ENCODE measurements around the gene EIF2B5.

Gene EIF2B5

DNA sequence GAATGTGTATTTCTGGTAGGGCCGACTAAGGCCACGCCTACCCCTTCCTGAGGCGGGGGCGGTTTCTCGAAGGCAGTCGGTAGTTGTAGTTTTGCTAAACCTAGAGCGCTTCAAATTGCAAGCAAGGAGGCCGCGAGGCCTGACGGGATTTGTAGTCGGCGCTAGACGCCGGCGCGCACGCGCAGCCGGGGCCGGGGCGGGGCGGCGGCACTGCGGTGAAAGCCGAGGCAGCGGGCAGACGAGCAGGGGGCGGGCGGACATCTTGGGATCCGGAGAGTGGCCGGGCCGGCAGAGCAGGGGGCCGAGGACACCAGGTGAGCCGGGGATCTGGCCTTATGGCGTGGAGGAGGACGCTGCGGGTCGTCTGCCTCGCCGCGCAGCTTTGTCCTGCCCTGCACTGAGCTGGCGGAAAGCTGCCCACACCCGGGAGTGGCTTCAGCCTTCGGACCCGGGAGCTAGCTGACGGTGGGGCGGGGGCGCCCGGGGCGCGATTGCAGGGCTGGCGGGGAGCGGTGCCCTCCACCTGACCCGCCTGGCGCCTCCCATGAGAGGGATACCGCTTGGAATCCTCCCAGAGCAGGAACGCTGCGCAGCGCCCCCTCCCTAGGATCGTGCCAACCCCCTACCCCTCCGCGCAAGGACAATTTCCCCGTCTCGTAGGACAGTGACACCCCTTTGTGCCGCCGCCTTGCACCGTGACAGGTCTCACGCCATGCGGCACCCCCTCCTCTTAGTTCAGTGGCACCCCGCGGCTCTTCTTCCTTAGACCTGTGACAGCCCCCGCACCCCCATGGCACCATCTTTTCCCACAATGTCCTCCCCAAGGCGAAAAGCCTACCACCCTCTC lies 39.7 kb downstream of the EIF2B5 start, which contains the start of gene AP2M1:
Gene AP2M1 (plus strand): TSS at position 210 of the 847 bp plus-strand sequence. CDS start 2,139 bp downstream, outside the sequence.
- peak; percentile 93 to 98 (median 95) for DNase-seq

- DNase-seq: no peak
Observed at GRCh38 chr3:184175506-184175905, 40.3 kb downstream of the EIF2B5 start.

- DNase-seq: no peak
Observed at GRCh38 chr3:184175981-184176376, 40.8 kb downstream of the EIF2B5 start.

DNA sequence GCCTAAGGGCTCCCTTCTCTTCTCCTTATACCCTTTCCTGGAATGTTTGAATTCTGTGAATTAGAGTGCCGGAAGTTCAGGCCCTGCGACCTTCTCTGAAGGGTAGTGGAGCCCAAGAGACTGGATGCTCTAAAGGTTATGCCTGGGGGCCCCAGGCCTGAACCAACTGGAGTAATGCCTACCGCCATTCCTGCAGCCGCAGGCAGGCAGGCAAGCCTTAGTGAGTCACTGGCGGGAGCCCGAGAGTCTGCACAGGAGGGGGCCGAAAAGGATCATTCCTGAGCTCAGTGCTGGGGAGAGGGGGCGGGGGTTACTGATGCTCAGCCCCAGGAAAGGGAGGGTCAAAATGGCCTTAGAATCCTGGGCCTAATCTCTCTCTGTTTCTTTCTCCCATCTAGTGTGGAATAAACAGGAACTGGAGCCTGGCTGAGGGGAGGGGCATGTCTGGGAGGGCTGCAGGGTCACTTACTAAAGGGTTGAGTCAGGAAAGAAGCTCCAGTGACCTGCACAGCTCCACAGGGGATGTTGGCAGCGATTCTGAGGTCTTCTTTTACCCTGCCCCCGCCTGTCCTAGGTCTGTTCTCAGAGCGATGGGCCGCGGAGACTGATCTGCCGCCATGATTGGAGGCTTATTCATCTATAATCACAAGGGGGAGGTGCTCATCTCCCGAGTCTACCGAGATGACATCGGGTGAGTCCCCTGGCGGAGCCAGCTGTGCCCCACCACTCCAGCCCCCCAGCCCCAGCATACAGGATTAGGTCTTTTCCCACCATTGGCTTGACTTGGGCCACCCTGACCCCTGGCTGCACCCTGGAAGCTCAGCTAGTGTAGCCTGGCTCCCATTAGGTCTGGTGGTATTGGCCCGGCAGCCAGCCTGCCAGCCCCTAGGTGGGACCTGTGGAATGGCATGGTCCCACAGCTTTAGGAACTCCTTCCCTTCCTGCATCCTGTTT lies 41.5 kb downstream of the EIF2B5 start:
- no peak for DNase-seq

DNA sequence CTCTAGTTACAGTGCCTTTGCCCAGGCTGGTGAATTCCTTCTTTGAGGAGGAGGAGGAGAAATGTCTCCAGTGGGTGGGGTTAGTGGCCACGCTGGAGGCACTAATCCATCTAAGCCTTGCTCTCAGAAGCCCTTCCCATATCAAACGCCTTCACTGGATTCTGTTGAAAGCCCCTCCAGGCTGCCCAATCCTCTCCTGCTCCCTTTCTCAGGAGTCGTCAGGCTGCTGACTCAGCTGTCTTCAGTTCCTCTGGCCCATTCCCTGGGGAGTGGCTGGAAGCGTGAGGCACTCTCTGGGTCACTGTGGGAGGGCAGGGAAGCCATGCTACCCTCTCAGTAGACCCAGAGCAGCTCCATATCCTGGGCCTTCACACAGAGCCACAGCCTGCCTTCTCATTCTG lies 42.2 kb downstream of the EIF2B5 start:
- DNase-seq: no peak

GRCh38 chr3:184177767-184178306 lies 42.7 kb downstream of the EIF2B5 start:
- DNase-seq: no peak

DNA sequence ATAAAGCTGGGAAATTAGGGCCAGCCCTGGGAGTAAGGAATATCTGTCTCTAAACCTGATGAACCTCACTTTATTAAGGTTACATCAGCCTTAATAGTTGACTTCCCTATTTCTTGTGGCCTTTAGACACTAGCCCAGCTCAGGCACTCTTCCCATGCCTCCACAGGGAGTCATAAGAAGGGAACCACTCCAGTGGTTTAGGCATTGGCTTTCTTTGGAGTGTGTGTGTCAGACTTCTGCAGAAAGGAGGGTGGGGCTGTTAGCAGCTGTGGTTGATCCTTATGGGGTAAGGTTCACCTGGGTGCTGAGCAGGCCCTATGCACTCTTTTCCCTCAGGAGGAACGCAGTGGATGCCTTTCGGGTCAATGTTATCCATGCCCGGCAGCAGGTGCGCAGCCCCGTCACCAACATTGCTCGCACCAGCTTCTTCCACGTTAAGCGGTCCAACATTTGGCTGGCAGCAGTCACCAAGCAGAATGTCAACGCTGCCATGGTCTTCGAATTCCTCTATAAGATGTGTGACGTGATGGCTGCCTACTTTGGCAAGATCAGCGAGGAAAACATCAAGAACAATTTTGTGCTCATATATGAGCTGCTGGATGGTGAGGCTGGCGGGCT lies 43.5 kb downstream of the EIF2B5 start:
- no peak for DNase-seq

DNA sequence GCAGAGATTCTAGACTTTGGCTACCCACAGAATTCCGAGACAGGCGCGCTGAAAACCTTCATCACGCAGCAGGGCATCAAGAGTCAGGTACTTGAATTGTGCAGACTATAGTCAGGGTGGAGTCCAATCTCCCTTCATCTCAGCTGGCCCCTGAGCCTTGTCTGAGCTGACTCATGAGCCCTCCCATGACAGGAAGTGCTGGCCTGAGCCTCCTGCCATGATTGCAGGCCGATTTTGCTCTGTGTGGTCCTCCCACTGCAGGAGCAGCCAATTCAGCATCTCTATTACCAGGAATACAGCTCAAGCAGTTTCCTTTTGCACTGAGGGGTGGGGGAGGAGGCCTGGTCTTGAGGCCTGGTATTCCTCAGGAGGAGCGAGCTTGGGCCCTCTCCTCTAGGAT lies 45.0 kb downstream of the EIF2B5 start:
- no peak for DNase-seq

- no peak for DNase-seq
Observed at GRCh38 chr3:184181596-184181995, 46.4 kb downstream of the EIF2B5 start.

- DNase-seq: no peak
Observed at GRCh38 chr3:184183679-184184078, 48.5 kb downstream of the EIF2B5 start.

DNA sequence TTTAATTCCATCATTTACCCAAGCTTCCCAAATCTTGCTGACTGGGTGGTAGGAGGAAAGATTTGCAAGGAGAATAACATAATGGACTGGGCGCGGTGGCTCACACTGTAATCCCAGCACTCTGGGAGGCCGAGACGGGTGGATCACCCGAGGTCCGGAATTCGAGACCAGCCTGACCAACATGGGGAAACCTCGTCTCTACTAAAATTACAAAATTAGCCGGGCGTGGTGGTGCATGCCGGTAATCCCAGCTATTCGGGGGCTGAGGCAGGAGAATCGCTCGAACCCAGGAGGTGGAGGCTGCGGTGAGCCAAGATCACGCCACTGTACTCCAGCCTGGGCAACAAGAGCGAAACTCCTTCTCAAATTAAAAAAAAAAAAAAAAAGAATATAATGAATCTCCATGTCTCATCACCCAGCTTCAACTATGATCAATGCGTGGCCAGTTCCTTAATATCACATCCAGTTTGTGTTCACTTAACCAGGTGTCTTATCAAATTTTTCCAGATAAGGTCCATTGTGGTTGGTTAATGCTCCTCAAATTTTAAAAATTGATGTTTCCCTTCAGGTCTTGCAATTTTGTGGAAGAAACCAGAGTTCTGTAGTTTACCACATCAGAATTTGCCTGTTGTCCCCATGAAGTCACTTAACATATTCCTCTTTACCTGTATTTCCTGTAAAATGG lies 49.5 kb downstream of the EIF2B5 start:
- no peak for DNase-seq

DNA sequence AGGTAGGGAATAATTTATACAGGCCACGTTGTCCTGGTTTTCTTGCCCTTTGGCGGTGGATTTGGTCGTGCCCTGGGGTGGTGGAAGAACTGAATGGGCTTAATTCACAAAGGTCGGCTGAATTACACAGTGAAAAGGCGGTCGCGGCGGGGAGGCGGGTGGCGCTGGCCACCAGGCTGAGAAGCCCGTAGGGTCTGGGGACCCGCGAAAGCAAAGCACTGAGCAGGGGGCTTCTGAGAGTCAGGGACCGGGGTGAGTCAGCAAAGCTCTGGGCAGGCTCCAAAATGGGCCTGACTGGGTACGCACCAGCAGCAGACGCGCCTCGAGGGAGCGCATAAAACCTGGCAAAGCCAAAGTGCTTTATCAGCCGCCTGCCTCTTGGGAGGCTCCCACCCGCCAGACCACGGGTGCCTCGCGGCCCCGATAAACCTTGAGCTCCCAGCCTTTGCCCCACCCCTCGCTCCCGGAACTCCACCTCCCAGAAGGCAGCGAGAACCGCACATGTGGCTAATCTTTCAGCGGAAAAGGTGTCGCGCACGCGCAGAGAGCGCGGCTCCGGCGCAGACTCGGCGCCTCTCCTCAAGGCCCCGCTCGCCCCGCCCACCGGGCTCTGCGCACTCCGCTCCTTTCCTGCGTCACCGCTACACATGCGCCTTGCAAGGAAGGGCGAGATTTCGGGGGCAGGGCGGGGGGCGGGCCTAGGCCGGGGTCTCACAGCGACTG lies 50.5 kb downstream of the EIF2B5 start:
- DNase-seq: peak; percentile 98 to 100 (median 99)

DNA sequence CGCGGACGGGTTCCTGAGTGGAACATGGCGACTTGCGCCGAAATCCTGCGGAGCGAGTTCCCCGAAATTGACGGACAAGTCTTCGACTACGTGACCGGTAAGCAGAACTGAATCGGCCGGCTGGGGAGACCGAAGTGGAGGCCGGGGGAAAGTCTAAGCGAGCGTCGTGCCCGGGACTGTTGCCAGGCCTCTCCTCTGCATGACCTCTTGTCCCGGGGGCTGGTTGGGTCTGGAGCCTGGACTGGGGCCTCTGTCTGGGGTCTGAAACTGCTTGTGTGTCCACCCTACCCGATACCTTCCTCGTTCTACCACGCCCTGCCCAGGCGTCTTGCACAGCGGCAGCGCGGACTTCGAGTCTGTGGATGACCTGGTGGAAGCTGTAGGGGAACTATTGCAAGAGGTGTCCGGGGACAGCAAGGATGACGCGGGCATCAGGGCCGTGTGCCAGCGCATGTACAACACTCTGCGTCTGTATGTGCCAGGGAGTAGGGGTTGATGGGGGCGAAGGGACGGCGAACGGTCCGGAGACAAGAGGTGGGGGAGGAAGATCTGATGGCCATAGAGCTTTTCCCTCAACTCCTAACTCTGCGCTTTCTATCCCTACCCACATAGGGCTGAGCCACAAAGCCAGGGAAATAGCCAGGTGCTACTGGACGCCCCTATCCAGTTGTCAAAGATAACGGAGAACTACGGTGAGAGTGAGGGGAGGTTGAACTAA lies 51.2 kb downstream of the EIF2B5 start, which contains the start of gene ABCF3:
Gene ABCF3 (plus strand): TSS at position 16 of the 718 bp plus-strand sequence. CDS start 9 bp downstream, at position 25.
- no peak for DNase-seq

- DNase-seq: no peak
Observed at GRCh38 chr3:184186902-184187207, 51.7 kb downstream of the EIF2B5 start.

DNA sequence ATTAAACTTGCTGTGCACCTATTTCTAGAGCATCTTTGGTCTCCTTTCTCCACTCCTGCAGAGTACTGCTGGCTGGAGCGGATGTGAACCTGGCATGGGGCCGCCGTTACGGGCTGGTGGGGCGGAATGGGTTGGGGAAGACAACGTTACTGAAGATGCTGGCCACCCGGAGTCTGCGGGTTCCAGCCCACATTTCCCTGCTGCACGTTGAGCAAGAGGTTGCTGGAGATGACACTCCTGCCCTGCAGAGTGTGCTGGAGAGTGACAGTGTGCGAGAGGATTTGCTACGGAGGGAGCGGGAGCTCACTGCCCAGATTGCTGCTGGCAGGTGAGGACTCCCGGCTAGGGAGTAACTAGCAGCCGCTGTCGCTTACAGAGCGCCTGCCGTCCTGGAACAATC lies 52.9 kb downstream of the EIF2B5 start:
- DNase-seq: no peak

DNA sequence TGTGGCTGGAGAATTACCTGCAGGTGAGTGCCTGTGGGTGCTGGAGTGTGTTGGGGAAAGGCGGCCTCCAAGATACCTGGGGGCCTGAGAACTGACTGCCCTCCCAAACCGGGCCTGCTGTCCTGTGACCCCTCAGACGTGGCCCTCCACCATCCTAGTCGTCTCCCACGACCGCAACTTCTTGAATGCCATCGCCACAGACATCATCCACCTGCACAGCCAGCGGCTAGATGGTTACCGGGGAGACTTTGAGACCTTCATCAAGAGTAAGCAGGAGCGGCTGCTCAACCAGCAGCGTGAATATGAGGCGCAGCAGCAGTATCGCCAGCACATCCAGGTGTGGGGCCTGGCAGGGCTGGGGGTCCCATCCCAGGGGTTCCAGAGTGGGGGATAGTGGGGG lies 54.3 kb downstream of the EIF2B5 start:
- no peak for DNase-seq

GRCh38 chr3:184192889-184193288 lies 57.7 kb downstream of the EIF2B5 start:
- no peak for DNase-seq

DNA sequence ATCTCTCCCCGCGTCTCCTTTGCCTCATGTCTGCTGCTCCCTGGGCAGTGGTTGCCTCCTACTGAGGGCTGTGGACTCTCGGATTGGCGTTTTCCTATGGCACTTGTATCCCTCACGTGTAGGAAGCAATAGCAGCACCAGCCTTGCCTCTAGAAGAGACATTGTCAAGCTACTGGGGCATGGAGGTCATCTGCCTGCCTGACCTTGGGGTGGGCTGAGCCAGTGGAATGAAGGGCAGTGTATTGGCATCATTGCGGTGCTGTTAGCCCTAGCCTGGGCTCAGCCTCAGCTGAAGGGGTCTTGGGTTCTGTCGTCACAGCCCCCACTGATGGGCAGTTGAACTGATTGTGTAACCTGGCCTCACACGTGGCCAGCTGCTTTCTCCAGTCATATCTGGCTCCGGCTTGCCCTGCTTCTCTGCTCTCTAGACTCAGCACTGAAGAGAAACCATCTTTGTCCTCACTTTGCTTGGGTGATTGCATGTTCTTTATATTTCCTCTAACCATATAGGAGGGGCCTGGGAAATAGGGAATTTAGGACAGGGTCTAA lies 58.9 kb downstream of the EIF2B5 start:
- no peak for DNase-seq
